Stimulated activated CD4-positive, alpha-beta T cell treated with anti-CD3 and anti-CD28 coated beads, Interleukin-15, amount 100 ng/mL, for 24 hours (primary cell): ENCODE results near the gene NDST3.
"Not testable (repeated sequence)": the region's sequence is repeated elsewhere in the genome, so short reads cannot be mapped to it uniquely, and the experiment has no call there.

Experiments
- DNase-seq: peaks from one replicate; pipeline ENCODE4 v3.0.0-alpha.2; 2020

NDST3 gene

GRCh38 chr4:118193421-118193820, 159.1 kb downstream of the NDST3 start:
- no peak for DNase-seq

GRCh38 chr4:118206627-118207026, 172.3 kb downstream of the NDST3 start:
- DNase-seq, result no peak

GRCh38 chr4:118213101-118213500, 178.8 kb downstream of the NDST3 start:
- DNase-seq, result no peak

- DNase-seq, result no peak
Observed at GRCh38 chr4:118215826-118216225, 181.5 kb downstream of the NDST3 start.

- DNase-seq, result no peak
Observed at GRCh38 chr4:118221227-118221800, 187.0 kb downstream of the NDST3 start.

GRCh38 chr4:118224243-118224829, 190.1 kb downstream of the NDST3 start:
- DNase-seq, result no peak

GRCh38 chr4:118225511-118225910, 191.2 kb downstream of the NDST3 start:
- no peak for DNase-seq

- DNase-seq, result no peak
Observed at GRCh38 chr4:118226311-118227010, 192.2 kb downstream of the NDST3 start.

GRCh38 chr4:118235566-118236120, 201.4 kb downstream of the NDST3 start:
- DNase-seq, result no peak

- no peak for DNase-seq
Observed at GRCh38 chr4:118237531-118237930, 203.2 kb downstream of the NDST3 start.

- no peak for DNase-seq
Observed at GRCh38 chr4:118249890-118250289, 215.6 kb downstream of the NDST3 start.

GRCh38 chr4:118254368-118254767, 220.1 kb downstream of the NDST3 start:
- DNase-seq, result no peak

GRCh38 chr4:118259111-118259510, 224.8 kb downstream of the NDST3 start:
- no peak for DNase-seq

GRCh38 chr4:118260309-118260708, 226.0 kb downstream of the NDST3 start:
- DNase-seq, result no peak

GRCh38 chr4:118264096-118264495, 229.8 kb downstream of the NDST3 start:
- no peak for DNase-seq

- DNase-seq, result peak; percentile 59
Observed at GRCh38 chr4:118265312-118266144, 231.2 kb downstream of the NDST3 start.

GRCh38 chr4:118266145-118266496, 231.8 kb downstream of the NDST3 start:
- DNase-seq, result not testable (repeated sequence)

- no peak for DNase-seq
Observed at GRCh38 chr4:118268780-118269179, 234.5 kb downstream of the NDST3 start.

GRCh38 chr4:118270492-118270891, 236.2 kb downstream of the NDST3 start:
- no peak for DNase-seq

GRCh38 chr4:118271788-118272187, 237.5 kb downstream of the NDST3 start:
- DNase-seq, result no peak

GRCh38 chr4:118273642-118274041, 239.4 kb downstream of the NDST3 start:
- DNase-seq, result no peak

GRCh38 chr4:118276580-118276979, 242.3 kb downstream of the NDST3 start:
- no peak for DNase-seq

- no peak for DNase-seq
Observed at GRCh38 chr4:118277243-118277642, 243.0 kb downstream of the NDST3 start.
